K562 (cell line): ENCODE measurements around the gene ISG20L2.

ENCODE experiments used
- NFXL1 ChIP-seq: fragments of 450-650 bp; formaldehyde crosslinking; IDR thresholded peaks from 2 replicates; pipeline ENCODE4 v1.4.0; 2021; ENCODE audit warnings: mild to moderate bottlenecking
- SIN3A ChIP-seq, 2 experiments: fragments of 150-350 bp in 1 of 2; IDR thresholded peaks; 2 replicates each; pipeline ENCODE4 v1.6.1; 2011 to 2016; ENCODE audit warnings: borderline replicate concordance in 2 of 2, low read depth in 2 of 2, low read length in 2 of 2, mild to moderate bottlenecking in 2 of 2, moderate library complexity in 2 of 2; ENCODE audit not compliant: control insufficient read depth in 1 of 2
- TBL1XR1 ChIP-seq, 2 experiments: IDR thresholded peaks; 2 replicates each; pipeline ENCODE4 v1.6.1; 2012; ENCODE audit warnings: improper control_type of control experiment in 2 of 2, low read length in 2 of 2, mild to moderate bottlenecking in 1 of 2
- TF ChIP-seq, protein P1 (sequence below): fragments of 200-600 bp; sonication (generic); IDR thresholded peaks from one replicate; pipeline ENCODE4 v1.6.1; 2012; ENCODE audit warnings: mild to moderate bottlenecking, low read depth, low read length, inconsistent platforms
- TF ChIP-seq, protein P2 (sequence below), 3 experiments: fragments of 200-800 bp in 1 of 3; sonication (Bioruptor generic) in 1 of 3; sonication (generic) in 1 of 3; formaldehyde crosslinking in 1 of 3; IDR thresholded peaks; 2 replicates each; pipeline versions ENCODE4 v1.6.1 to v1.8.0; 2016 to 2022; ENCODE audit warnings: mild to moderate bottlenecking in 2 of 3, missing compliant biosample characterization in 2 of 3, missing genetic modification characterization in 2 of 3, missing genetic modification reagents in 1 of 3

DNA sequence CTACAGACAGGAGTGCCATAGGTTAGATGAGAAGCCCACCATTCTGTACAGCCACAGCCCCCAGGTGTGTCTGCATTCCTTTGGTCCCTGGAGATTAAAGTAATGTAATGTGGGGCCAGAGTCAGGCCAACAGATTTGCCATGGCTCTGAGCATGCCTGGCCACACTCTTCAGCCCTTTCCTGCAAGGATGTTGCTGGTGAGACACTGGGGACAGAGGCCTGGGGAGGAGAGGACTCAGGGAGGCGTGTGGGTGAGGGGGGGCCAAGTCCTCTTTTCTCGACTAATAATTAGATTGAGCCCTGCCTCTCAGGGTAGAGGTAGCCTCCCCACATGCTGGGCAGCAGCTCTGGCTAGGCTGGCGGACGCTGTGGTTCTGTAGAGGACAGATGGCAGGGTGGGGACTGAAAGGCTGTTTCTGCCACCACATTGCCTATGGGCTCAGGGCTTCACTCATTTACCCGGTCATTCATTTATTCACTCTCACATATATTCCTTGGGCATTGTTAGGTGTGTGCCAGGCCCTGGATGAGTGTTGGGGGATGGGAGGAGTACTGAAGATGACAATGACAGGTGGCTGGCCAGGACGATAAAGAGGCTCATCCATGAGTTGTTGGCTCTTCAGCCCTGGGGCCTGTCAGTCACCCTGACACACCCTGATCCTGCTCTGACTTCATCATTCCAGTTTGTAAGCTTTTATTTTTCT is 31.7 kb upstream of the ISG20L2 start:
- TF ChIP-seq SIN3A (IDR thresholded peaks at IDR 0.05; ENCODE audit: borderline replicate concordance in 2 of 2, control insufficient read depth in 1 of 2, low read depth in 2 of 2, low read length in 2 of 2) (no peak), TBL1XR1 (IDR thresholded peaks at IDR 0.05; ENCODE audit: low read length in 2 of 2) (no peak), NFXL1 (no peak)
- TF ChIP-seq, protein P1, sequence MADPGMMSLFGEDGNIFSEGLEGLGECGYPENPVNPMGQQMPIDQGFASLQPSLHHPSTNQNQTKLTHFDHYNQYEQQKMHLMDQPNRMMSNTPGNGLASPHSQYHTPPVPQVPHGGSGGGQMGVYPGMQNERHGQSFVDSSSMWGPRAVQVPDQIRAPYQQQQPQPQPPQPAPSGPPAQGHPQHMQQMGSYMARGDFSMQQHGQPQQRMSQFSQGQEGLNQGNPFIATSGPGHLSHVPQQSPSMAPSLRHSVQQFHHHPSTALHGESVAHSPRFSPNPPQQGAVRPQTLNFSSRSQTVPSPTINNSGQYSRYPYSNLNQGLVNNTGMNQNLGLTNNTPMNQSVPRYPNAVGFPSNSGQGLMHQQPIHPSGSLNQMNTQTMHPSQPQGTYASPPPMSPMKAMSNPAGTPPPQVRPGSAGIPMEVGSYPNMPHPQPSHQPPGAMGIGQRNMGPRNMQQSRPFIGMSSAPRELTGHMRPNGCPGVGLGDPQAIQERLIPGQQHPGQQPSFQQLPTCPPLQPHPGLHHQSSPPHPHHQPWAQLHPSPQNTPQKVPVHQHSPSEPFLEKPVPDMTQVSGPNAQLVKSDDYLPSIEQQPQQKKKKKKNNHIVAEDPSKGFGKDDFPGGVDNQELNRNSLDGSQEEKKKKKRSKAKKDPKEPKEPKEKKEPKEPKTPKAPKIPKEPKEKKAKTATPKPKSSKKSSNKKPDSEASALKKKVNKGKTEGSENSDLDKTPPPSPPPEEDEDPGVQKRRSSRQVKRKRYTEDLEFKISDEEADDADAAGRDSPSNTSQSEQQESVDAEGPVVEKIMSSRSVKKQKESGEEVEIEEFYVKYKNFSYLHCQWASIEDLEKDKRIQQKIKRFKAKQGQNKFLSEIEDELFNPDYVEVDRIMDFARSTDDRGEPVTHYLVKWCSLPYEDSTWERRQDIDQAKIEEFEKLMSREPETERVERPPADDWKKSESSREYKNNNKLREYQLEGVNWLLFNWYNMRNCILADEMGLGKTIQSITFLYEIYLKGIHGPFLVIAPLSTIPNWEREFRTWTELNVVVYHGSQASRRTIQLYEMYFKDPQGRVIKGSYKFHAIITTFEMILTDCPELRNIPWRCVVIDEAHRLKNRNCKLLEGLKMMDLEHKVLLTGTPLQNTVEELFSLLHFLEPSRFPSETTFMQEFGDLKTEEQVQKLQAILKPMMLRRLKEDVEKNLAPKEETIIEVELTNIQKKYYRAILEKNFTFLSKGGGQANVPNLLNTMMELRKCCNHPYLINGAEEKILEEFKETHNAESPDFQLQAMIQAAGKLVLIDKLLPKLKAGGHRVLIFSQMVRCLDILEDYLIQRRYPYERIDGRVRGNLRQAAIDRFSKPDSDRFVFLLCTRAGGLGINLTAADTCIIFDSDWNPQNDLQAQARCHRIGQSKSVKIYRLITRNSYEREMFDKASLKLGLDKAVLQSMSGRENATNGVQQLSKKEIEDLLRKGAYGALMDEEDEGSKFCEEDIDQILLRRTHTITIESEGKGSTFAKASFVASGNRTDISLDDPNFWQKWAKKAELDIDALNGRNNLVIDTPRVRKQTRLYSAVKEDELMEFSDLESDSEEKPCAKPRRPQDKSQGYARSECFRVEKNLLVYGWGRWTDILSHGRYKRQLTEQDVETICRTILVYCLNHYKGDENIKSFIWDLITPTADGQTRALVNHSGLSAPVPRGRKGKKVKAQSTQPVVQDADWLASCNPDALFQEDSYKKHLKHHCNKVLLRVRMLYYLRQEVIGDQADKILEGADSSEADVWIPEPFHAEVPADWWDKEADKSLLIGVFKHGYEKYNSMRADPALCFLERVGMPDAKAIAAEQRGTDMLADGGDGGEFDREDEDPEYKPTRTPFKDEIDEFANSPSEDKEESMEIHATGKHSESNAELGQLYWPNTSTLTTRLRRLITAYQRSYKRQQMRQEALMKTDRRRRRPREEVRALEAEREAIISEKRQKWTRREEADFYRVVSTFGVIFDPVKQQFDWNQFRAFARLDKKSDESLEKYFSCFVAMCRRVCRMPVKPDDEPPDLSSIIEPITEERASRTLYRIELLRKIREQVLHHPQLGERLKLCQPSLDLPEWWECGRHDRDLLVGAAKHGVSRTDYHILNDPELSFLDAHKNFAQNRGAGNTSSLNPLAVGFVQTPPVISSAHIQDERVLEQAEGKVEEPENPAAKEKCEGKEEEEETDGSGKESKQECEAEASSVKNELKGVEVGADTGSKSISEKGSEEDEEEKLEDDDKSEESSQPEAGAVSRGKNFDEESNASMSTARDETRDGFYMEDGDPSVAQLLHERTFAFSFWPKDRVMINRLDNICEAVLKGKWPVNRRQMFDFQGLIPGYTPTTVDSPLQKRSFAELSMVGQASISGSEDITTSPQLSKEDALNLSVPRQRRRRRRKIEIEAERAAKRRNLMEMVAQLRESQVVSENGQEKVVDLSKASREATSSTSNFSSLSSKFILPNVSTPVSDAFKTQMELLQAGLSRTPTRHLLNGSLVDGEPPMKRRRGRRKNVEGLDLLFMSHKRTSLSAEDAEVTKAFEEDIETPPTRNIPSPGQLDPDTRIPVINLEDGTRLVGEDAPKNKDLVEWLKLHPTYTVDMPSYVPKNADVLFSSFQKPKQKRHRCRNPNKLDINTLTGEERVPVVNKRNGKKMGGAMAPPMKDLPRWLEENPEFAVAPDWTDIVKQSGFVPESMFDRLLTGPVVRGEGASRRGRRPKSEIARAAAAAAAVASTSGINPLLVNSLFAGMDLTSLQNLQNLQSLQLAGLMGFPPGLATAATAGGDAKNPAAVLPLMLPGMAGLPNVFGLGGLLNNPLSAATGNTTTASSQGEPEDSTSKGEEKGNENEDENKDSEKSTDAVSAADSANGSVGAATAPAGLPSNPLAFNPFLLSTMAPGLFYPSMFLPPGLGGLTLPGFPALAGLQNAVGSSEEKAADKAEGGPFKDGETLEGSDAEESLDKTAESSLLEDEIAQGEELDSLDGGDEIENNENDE: no peak
- TF ChIP-seq, protein P2, sequence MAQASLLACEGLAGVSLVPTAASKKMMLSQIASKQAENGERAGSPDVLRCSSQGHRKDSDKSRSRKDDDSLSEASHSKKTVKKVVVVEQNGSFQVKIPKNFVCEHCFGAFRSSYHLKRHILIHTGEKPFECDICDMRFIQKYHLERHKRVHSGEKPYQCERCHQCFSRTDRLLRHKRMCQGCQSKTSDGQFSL (CRISPR knock-in tag; IDR thresholded peaks at IDR 0.05): no peak
- TF ChIP-seq, protein P2 (tag; IDR thresholded peaks at IDR 0.05): no peak
